Retinal pigment epithelial cell (primary cell): ENCODE data around the gene SH3GL3.
A peak's percentile ranks its signal among the peaks of the same experiment; 100 is the strongest.

Source experiments
- DNase-seq: peaks from one replicate; pipeline ENCODE4 v3.0.0-alpha.2; 2010; ENCODE audit warnings: low read depth
- H3K4me3 ChIP-seq: 2 replicates; pipeline ENCODE4 v1.5.1; 2011; ENCODE audit warnings: mild to moderate bottlenecking, low read length, control low read depth, moderate library complexity
- CTCF ChIP-seq: conservative IDR thresholded peaks from 2 replicates; pipeline ENCODE4 v1.5.1; 2011; ENCODE audit warnings: low read depth, low read length, control low read depth, inconsistent platforms

The SH3GL3 gene

DNA sequence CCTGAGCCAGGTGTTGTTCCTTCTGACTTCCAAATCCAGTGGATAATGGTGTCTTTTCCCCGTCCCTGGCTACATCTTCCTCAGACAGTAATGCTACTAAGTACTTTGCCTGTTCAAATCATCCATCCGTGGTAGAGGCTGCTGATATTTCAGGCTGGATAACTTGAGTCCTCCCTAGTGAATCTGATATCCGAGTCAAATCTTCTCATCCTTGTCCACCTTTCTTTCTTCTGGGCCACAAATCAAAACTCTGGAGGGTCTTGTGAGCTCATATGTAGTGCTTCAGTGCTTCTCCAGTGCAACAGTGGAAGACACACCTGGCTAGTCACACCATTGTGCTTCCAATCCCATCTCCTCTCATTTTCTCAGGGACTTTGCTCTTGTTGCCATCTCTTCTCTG is 11.2 kb downstream of the SH3GL3 start:
- TF ChIP-seq CTCF, result no peak
- no peak overlapping the region for H3K4me3 ChIP-seq
- DNase-seq, result no peak

DNA sequence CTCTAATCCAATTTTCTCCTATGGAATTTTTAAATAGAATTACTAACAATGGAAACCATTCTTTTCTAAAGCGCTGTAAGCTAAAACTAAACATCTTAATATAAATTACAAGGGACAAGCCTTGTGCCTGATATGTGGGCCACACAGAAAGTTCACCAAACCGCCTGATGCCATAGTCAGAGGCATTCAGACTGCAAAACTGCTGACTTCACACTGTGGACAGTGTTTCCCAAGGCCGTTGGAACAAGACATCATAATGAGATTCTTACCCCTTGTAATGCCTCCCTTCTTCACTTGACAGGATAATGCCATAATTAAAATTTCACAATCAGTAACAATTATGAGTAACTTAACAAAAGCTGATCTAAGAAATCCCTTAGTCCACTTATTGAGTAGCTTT is 14.9 kb downstream of the SH3GL3 start:
- peak; percentile 44 for DNase-seq
- no peak for TF ChIP-seq CTCF
- no peak overlapping the region for H3K4me3 ChIP-seq

DNA sequence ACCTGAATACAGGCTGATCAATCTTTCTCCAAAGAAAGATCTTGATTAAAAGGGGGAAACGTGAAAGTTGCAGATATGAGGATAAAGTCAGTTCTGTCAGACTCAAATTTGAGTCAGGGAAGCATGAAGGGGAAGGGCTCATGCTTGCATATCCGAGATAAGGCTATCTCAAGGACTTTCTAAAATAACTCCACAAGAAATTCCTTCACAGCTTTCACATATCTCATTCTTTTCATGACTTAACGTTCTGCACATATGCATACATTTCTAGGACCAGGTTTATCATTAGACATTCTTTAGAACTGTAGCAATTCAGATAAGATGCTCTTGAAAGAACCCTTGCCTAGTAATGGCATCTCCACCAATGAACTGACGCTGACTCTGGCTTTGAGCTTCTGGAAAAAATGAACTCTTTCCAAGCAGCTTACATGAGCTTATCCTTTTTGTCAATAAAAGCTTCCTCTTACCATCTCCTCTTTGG is 15.9 kb downstream of the SH3GL3 start:
- TF ChIP-seq CTCF, result no peak
- DNase-seq, result no peak
- no peak overlapping the region for H3K4me3 ChIP-seq

DNA sequence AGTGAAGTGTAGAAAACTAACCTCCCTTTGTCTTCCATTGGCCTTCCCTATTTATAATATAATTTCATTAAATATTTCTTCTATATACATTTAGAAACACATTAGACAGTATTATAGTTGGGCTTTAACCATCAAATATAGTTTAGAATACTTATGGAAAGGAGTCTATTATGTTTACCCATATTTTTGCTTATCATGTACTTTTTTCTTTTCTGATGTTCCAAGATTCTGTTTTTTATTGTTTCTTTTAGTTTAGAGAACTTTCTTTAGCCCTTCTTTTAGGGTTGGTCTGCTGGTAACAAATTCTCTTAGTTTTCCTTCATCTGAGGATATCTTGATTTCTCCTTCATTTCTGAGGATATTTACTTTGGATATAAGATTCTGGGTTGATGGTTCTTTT is 23.7 kb downstream of the SH3GL3 start:
- DNase-seq, result no peak
- TF ChIP-seq CTCF, result no peak
- no peak overlapping the region for H3K4me3 ChIP-seq

- no peak for TF ChIP-seq CTCF
- DNase-seq, result no peak
- no peak overlapping the region for H3K4me3 ChIP-seq
These were observed 24.2 kb downstream of the SH3GL3 start for GRCh38 chr15:83471307-83471866.

GRCh38 chr15:83472151-83472550 is 25.0 kb downstream of the SH3GL3 start:
- no peak for TF ChIP-seq CTCF
- DNase-seq, result no peak
- no peak overlapping the region for H3K4me3 ChIP-seq

DNA sequence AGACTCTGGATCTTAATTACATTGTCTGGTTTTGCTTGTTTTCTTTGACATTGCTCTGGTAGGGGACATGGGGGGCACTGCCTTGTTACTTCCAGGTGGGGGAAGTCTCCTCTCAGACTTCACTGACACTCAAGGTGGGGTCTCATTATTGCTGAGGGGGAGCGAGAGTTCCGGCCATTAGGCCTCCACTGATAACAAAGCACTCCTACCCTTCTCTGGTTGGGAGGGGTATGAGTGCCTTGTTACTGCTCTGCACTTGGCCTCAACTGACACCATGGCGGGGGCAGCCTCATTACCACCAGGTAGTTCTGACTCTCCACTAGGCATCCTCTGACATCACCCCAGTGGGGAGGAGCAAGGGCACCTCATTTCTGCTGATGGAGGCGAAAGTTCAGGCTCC is 25.7 kb downstream of the SH3GL3 start:
- TF ChIP-seq CTCF, result no peak
- no peak for DNase-seq
- no peak overlapping the region for H3K4me3 ChIP-seq
